ENCODE data around the gene BRINP1.

- TF ChIP-seq CTCF (conservative IDR thresholded peaks at IDR 0.05) (no peak), EZH2 (IDR thresholded peaks at IDR 0.05; ENCODE audit: low read depth) (no peak)
Observed at GRCh38 chr9:119126040-119126439, 243.2 kb downstream of the BRINP1 start.
